HCT116 (cell line): ENCODE measurements around the gene TYW1B. TPM values are rescaled to one million over a fixed set of nuclear protein-coding genes. Genes with fewer than 3 reads are reported as not detected.
A peak's percentile ranks its signal among the peaks of the same experiment; 100 is the strongest.
"Not testable (repeated sequence)": the region's sequence is repeated elsewhere in the genome, so short reads cannot be mapped to it uniquely, and the experiment has no call there.

Experiments used
- ATAC-seq: fragments of 200-7000 bp; cut with Tn5 transposase; 2 replicates; pipeline ENCODE4 v1.9.1; 2020; ENCODE audit warnings: mild to moderate bottlenecking, moderate library complexity
- BruUV-seq: library from RNA; stranded (reverse); fragments of 400-500 nt; replicated peaks from 2 replicates; lab custom pipeline; 2021; lab: Mats Ljungman, UMichigan
- CTCF ChIA-PET: fragments of 300-600 bp; sonication (Branson Sonifier 250); formaldehyde crosslinking; loops from one replicate; lab custom pipeline; 2021; ENCODE audit warnings: antibody characterized with exemption; lab: Charles Lee
- POLR2A ChIA-PET: fragments of 300-600, 350-600 bp; sonication (Branson Sonifier 250); formaldehyde crosslinking; loops from one replicate; lab custom pipeline; 2021; ENCODE audit warnings: antibody characterized with exemption; lab: Charles Lee
- RAD21 ChIA-PET, 2 experiments: fragments of 300-600 bp; sonication (Branson Sonifier 250); formaldehyde crosslinking; loops; one replicate each; lab custom pipeline; 2023; ENCODE audit warnings: low total read pairs in 2 of 2; ENCODE audit not compliant: uncharacterized antibody in 2 of 2, unreplicated experiment in 2 of 2, low non-redundant PET in 1 of 2; lab: Charles Lee
- DNase-seq: peaks from one replicate; pipeline ENCODE4 v3.0.0-alpha.2; 2010; ENCODE audit warnings: low read depth, low spot score
- H2AFZ ChIP-seq: fragments of 200-600 bp; shearing (Covaris generic), sonication (generic); 2 replicates; pipeline ENCODE4 v1.6.1; 2017; ENCODE audit warnings: low read depth, mixed run types, mixed read lengths, antibody characterized with exemption, low read length; ENCODE audit not compliant: poor library complexity, severe bottlenecking
- H3K27ac ChIP-seq: 2 replicates; pipeline ENCODE4 v1.5.1; 2012; ENCODE audit warnings: low read depth, low read length
- H3K27me3 ChIP-seq: fragments of 200-600 bp; sonication (generic); 2 replicates; pipeline ENCODE4 v1.6.1; 2016; ENCODE audit warnings: mixed run types, low read length, mixed read lengths; ENCODE audit not compliant: insufficient read depth
- H3K36me3 ChIP-seq, 2 experiments: fragments of 200-500 bp in 1 of 2; fragments of 200-600 bp in 1 of 2; sonication (Bioruptor generic) in 1 of 2; sonication (generic) in 1 of 2; 2 replicates each; pipeline versions ENCODE4 v1.5.1 to v1.6.1; 2014 to 2016; ENCODE audit warnings: low read length in 2 of 2, inconsistent platforms in 1 of 2, mixed read lengths in 1 of 2, mixed run types in 1 of 2; ENCODE audit not compliant: insufficient read depth in 2 of 2, control insufficient read depth in 1 of 2
- H3K4me1 ChIP-seq, 2 experiments: fragments of 200-600 bp in 1 of 2; sonication (generic) in 1 of 2; 2 replicates each; pipeline versions ENCODE4 v1.5.1 to v1.6.1; 2012 to 2017; ENCODE audit warnings: low read length in 2 of 2, inconsistent platforms in 1 of 2, mild to moderate bottlenecking in 1 of 2, mixed read lengths in 1 of 2, mixed run types in 1 of 2, moderate library complexity in 1 of 2; ENCODE audit not compliant: insufficient read depth in 2 of 2, control insufficient read depth in 1 of 2
- H3K4me2 ChIP-seq: fragments of 200-600 bp; sonication (generic); 2 replicates; pipeline ENCODE4 v1.6.1; 2017; ENCODE audit warnings: mixed run types, low read length, mixed read lengths
- H3K4me3 ChIP-seq, 2 experiments: fragments of 200-600 bp in 1 of 2; sonication (generic) in 1 of 2; replicated peaks in 1 of 2; 2 replicates each; pipeline ENCODE4 v1.5.1; 2011 to 2016; ENCODE audit warnings: low read length in 2 of 2, control low read depth in 1 of 2, low read depth in 1 of 2, mild to moderate bottlenecking in 1 of 2, mixed read lengths in 1 of 2, mixed run types in 1 of 2
- H3K79me2 ChIP-seq: fragments of 200-600 bp; sonication (generic); 2 replicates; pipeline ENCODE4 v1.6.1; 2017; ENCODE audit warnings: mild to moderate bottlenecking, mixed run types, low read length, moderate library complexity, mixed read lengths; ENCODE audit not compliant: insufficient read depth
- H3K9ac ChIP-seq: fragments of 200-600 bp; sonication (generic); 2 replicates; pipeline ENCODE4 v1.6.1; 2016; ENCODE audit warnings: low read length, mixed read lengths
- H3K9me2 ChIP-seq: fragments of 200-600 bp; sonication (generic), shearing (Covaris generic); 2 replicates; pipeline ENCODE4 v1.6.1; 2017; ENCODE audit warnings: mixed run types, mild to moderate bottlenecking, moderate library complexity; ENCODE audit not compliant: insufficient read depth
- H3K9me3 ChIP-seq, 2 experiments: fragments of 200-500 bp in 1 of 2; fragments of 200-600 bp in 1 of 2; sonication (Bioruptor generic) in 1 of 2; sonication (generic) in 1 of 2; 2 replicates each; pipeline ENCODE4 v1.6.1; 2014 to 2017; ENCODE audit warnings: low read length in 2 of 2, mixed read lengths in 2 of 2, inconsistent platforms in 1 of 2, low read depth in 1 of 2, mild to moderate bottlenecking in 1 of 2, mixed run types in 1 of 2, moderate library complexity in 1 of 2; ENCODE audit not compliant: control insufficient read depth in 1 of 2, insufficient read depth in 1 of 2
- H4K20me1 ChIP-seq: fragments of 200-600 bp; sonication (generic), shearing (Covaris generic); 2 replicates; pipeline ENCODE4 v1.6.1; 2017; ENCODE audit warnings: mixed run types, mild to moderate bottlenecking, moderate library complexity; ENCODE audit not compliant: insufficient read depth
- CTCF ChIP-seq, 3 experiments: fragments of 200-600 bp in 1 of 3; sonication (generic) in 1 of 3; IDR thresholded peaks in 2 of 3; conservative IDR thresholded peaks in 1 of 3; 2 replicates each; pipeline ENCODE4 v1.5.1; 2012 to 2017; ENCODE audit warnings: low read depth in 2 of 3, low read length in 2 of 3, antibody characterized with exemption in 1 of 3, borderline replicate concordance in 1 of 3, control low read depth in 1 of 3, mild to moderate bottlenecking in 1 of 3, mixed read lengths in 1 of 3, mixed run types in 1 of 3, moderate library complexity in 1 of 3; ENCODE audit not compliant: insufficient read depth in 1 of 3
- RAD21 ChIP-seq: IDR thresholded peaks from 2 replicates; pipeline ENCODE4 v1.6.1; 2012; ENCODE audit warnings: low read depth, mild to moderate bottlenecking
- intact Hi-C: fragments of 100-400 bp; cut with micrococcal nuclease; formaldehyde crosslinking; loops from 2 replicates; pipeline ENCODE4 v1.10.0; 2022
- total RNA-seq: library from RNA; stranded (reverse); gene quantifications from one replicate; pipeline ENCODE4 v1.2.1, GENCODE V29; 2021; ENCODE audit not compliant: unreplicated experiment

Gene TYW1B
- total RNA-seq, 1 experiment from 2014 or later: 2.4 TPM

GRCh38 chr7:72640740-72641139 is 187.3 kb downstream of the TYW1B start:
- intact Hi-C loops, BruUV-seq: not testable (repeated sequence)

GRCh38 chr7:72635273-72635908 is 192.6 kb downstream of the TYW1B start:
- peak in 2 of 3 experiments; percentile 26 to 50; a peak in 4 of 6 replicates for TF ChIP-seq CTCF (IDR thresholded peaks at IDR 0.05 in 2 of 3, conservative IDR thresholded peaks at IDR 0.05 in 1 of 3; ENCODE audit: borderline replicate concordance in 1 of 3, insufficient read depth in 1 of 3, low read depth in 2 of 3, low read length in 2 of 3)
- TF ChIP-seq RAD21: peak; percentile 23; the same call in 1 of the 2 replicates
- H3K36me3 ChIP-seq, BruUV-seq, POLR2A ChIA-PET, H3K27ac ChIP-seq, RAD21 ChIA-PET, H3K4me1 ChIP-seq, H3K9me3 ChIP-seq, H3K4me3 ChIP-seq, H3K27me3 ChIP-seq, DNase-seq, H3K9ac ChIP-seq, H3K4me2 ChIP-seq, CTCF ChIA-PET, H2AFZ ChIP-seq, H4K20me1 ChIP-seq, H3K9me2 ChIP-seq, H3K79me2 ChIP-seq, intact Hi-C loops: not testable (repeated sequence)
- peak; percentile 73 for ATAC-seq

More at GRCh38 chr7:72640740-72641139, 187.3 kb downstream of the TYW1B start:
- H4K20me1 ChIP-seq, H3K4me1 ChIP-seq, CTCF ChIA-PET, H3K4me3 ChIP-seq, H3K9me3 ChIP-seq, H3K9me2 ChIP-seq, POLR2A ChIA-PET, H3K79me2 ChIP-seq, H3K27ac ChIP-seq, H3K27me3 ChIP-seq, DNase-seq, H3K4me2 ChIP-seq, H3K9ac ChIP-seq, H2AFZ ChIP-seq, RAD21 ChIA-PET, H3K36me3 ChIP-seq, ATAC-seq: not testable (repeated sequence)

- H3K27ac ChIP-seq, intact Hi-C loops, RAD21 ChIA-PET, H2AFZ ChIP-seq, H3K4me2 ChIP-seq, H3K4me1 ChIP-seq, H3K36me3 ChIP-seq, H3K9me2 ChIP-seq, POLR2A ChIA-PET, H3K27me3 ChIP-seq, H3K4me3 ChIP-seq, BruUV-seq, H3K79me2 ChIP-seq, H3K9ac ChIP-seq, H3K9me3 ChIP-seq, CTCF ChIA-PET, H4K20me1 ChIP-seq, DNase-seq: not testable (repeated sequence)
- ATAC-seq: peak; percentile 69
Observed at GRCh38 chr7:72632765-72633292, 195.2 kb downstream of the TYW1B start.

GRCh38 chr7:72628375-72628774 is 199.6 kb downstream of the TYW1B start:
- intact Hi-C loops, H2AFZ ChIP-seq, H3K79me2 ChIP-seq: not testable (repeated sequence)

More at GRCh38 chr7:72628375-72628774, 199.6 kb downstream of the TYW1B start:
- H3K4me3 ChIP-seq, RAD21 ChIA-PET, H3K36me3 ChIP-seq, H3K9me3 ChIP-seq, H3K27ac ChIP-seq, POLR2A ChIA-PET, H3K9ac ChIP-seq, CTCF ChIA-PET, H3K4me1 ChIP-seq, H4K20me1 ChIP-seq, ATAC-seq, DNase-seq, BruUV-seq, H3K4me2 ChIP-seq, H3K9me2 ChIP-seq, H3K27me3 ChIP-seq: not testable (repeated sequence)
